K562 treated with DMSO at 1 percent for 12 hours (cell line): ENCODE results near the gene TRIM74. TPM values are rescaled to one million over a fixed set of nuclear protein-coding genes. Genes with fewer than 3 reads are reported as not detected.

Experiments
- total RNA-seq: library from RNA; unstranded; fragments of 300-600 nt; gene quantifications from 2 replicates; pipeline ENCODE4 v1.2.3, GENCODE V29; 2022; ENCODE audit not compliant: insufficient read depth

The TRIM74 gene
- 0.60 TPM in 1 of 2 replicates, not detected in the other for total RNA-seq

DNA sequence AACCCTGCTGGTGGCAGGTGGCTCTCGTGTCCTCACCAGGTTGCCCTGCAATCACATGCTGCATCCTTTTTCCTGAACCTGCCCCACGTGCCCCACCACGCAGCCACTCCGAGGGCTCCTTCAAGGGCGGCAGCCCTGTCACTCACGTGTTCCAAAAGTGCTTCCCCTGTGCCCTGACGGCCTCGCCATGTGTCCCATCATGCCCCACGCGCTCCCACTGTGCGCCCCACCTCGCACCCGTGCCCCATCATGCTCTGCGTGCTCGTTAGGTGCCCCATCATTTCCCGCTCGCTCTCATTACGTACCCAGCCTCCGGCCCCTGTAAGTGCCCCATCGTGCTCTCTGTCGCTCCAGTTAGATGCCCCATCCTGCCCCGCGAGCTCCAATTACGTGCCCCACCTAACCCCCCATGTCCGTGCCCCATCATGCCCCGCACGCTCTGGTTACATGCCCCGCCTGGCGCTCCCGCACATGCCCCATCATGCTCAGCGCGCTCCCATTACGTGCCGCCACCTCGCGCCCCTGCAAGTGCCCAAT lies at the start of gene TRIM74:
TRIM74 (minus strand) TSS at position 487 of the 537 bp plus-strand sequence. CDS start 3,309 bp downstream, outside the sequence.

DNA sequence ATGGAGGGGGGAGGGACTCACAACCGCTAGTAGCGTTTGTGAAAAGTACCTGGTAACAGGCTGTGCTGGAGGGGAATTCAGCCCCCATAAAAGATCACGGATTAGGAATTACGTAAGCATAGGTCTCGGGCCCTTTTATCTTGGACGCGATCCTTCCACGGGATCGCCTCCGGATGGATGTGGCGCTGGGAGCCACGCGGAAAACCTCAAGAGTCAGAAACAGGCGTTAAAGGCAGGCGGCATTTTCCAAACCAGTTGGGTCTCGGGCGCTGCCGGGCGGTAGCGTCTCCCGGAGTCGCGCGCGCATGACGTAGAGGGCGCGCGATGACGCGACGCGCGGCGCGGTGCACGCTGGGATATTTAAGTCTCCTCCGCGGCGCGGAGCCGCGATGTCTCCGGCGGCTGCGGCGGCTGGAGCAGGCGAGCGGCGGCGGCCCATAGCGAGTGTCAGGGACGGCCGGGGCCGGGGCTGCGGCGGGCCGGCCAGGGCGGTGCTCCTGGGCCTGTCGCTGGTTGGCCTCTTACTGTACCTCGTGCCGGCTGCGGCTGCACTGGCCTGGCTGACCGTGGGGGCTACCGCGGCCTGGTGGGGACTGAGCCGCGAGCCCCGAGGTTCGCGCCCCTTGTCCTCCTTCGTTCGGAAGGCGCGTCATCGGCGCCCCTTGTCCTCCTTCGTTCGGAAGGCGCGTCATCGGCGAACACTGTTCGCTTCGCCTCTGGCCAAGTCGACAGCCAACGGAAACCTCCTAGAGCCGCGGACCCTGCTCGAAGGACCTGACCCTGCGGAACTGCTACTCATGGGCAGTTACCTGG lies 44.3 kb downstream of the TRIM74 start, which contains the start of gene POM121:
POM121 (plus strand) TSS at position 363 of the 813 bp plus-strand sequence; CDS start at position 390, 27 bp downstream.

Other genes starting within 250 kb of the TRIM74 start
- 4.2 and 11.2 TPM in 2 replicates for gene TYW1B, start 141.3 kb downstream of the TRIM74 start, total RNA-seq
- 20.0 and 92.4 TPM in 2 replicates for gene POM121, start 44.4 kb downstream of the TRIM74 start, total RNA-seq
- not detected in 2 replicates for gene SPDYE8, start 60.3 kb upstream of the TRIM74 start, total RNA-seq
- not detected in 2 replicates for gene SPDYE11, start 88.4 kb upstream of the TRIM74 start, total RNA-seq
- not detected in 2 replicates for gene SPDYE9, start 116.6 kb upstream of the TRIM74 start, total RNA-seq